Heart left ventricle (tissue), 13 donors: Measurements from ENCODE around the gene PKM.

Source experiments
- POLR2A ChIP-seq, 2 donors: fragments of 450-650 bp; IDR thresholded peaks; one replicate each; pipeline ENCODE4 v1.6.1; 2017; ENCODE audit warnings: antibody characterized with exemption in 2 of 2, mild to moderate bottlenecking in 2 of 2, moderate library complexity in 2 of 2
- TF ChIP-seq, protein P1 (sequence below), 12 donors: fragments of 200-600 bp; sonication (generic) in 4 of 12; IDR thresholded peaks; one replicate each; pipeline versions ENCODE4 v1.5.0 to v1.8.0; 2018 to 2022; ENCODE audit warnings: antibody characterized with exemption in 12 of 12, mild to moderate bottlenecking in 5 of 12
- donor health status: ischemic (EF 13 %, LVEDD 7.1; RV severe dilation, severe dysfunction).
- donor health status: DM: no; HTN: yes; CAD: no.
- donor health status: DM: no; HTN: no; CAD: no.
- donor health status: ischemic (EF 25% LVEDD 6.9; RV normal size, moderate dysfunction).
- donor health status: ischemic (EF 25% LVEDD 5.7; RV mildly dilated, moderate dysfunction).
- donor health status: ischemic (EF 35%, LVEDD 5.7; RV mildly dilated, moderate dysfunction).
- donor health status: nonischemic (EF 11% LVEDD 7.7; RV severe dilation, severe dysfunction).
- donor health status: DM: yes; HTN: yes; CAD: no.
- donor health status: PGD.
- donor health status: ischemic (EF 29% LVEDD 5.4; RV normal size, mild dysfunction).
- donor health status: nonischemic (EF 23%, LVEDD 6.1; RV moderate dilation, normal function).

- TF ChIP-seq, protein P1, sequence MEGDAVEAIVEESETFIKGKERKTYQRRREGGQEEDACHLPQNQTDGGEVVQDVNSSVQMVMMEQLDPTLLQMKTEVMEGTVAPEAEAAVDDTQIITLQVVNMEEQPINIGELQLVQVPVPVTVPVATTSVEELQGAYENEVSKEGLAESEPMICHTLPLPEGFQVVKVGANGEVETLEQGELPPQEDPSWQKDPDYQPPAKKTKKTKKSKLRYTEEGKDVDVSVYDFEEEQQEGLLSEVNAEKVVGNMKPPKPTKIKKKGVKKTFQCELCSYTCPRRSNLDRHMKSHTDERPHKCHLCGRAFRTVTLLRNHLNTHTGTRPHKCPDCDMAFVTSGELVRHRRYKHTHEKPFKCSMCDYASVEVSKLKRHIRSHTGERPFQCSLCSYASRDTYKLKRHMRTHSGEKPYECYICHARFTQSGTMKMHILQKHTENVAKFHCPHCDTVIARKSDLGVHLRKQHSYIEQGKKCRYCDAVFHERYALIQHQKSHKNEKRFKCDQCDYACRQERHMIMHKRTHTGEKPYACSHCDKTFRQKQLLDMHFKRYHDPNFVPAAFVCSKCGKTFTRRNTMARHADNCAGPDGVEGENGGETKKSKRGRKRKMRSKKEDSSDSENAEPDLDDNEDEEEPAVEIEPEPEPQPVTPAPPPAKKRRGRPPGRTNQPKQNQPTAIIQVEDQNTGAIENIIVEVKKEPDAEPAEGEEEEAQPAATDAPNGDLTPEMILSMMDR (IDR thresholded peaks at IDR 0.05) = no peak
- TF ChIP-seq POLR2A (IDR thresholded peaks at IDR 0.05) = no peak
Measured at GRCh38 chr15:72229076-72229946, 1.7 kb downstream of the PKM start.
